ENCODE results near the gene HDHD3. TPM values are rescaled to one million over a fixed set of nuclear protein-coding genes. Genes with fewer than 3 reads are reported as not detected.
"Not testable (repeated sequence)": the region's sequence is repeated elsewhere in the genome, so short reads cannot be mapped to it uniquely, and the experiment has no call there.

The HDHD3 gene
- total RNA-seq, 2 donors from 2014 or later: 12.1 to 15.5 TPM

DNA sequence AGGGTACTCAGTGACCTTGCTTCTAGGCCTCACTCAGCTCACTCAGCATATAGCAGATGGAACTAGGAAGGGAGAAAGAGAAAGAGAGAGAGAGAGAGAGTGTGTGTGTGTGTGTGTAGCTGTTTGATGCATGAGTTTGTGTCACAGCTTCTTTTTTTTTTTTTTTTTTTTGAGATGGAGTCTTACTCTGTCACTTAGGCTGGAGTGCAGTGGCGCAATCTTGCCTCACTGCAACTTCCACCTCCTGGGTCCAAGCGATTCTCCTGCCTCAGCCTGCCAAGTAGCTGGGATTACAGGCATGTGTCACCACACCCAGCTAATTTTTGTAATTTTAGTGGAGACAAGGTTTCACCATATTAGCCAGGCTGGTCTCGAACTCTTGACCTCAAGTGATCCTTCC lies 11.1 kb downstream of the HDHD3 start:
- not testable (repeated sequence) for H3K27me3 Mint-ChIP-seq (ENCODE audit: low read depth); H3K27ac Mint-ChIP-seq; H3K4me3 Mint-ChIP-seq; DNase-seq; H3K36me3 Mint-ChIP-seq (ENCODE audit: insufficient read depth in 2 of 2); H3K9me3 Mint-ChIP-seq; ATAC-seq (replicated peaks in 1 of 2)
- peaks cover 21% of the 10 kb centered on the region for H3K4me1 Mint-ChIP-seq (ENCODE audit: low read depth)

DNA sequence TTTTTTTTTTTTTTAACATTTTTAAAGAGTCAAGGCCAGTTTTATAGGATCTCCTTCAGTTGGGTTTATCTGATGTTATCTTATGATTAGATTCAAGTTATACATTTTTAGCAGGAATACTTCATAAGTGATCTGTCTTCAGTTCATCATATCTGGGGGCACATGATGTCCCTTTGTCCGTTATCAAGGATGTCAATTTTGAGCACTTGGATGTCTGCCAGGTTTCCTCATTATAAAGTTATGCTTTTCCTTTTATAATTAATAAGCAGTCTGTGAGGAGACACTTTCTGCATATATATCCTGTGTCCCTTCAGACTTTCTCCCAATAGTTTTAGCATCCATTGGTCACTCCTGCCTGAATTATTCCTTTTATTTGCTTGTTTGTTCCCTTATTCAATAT lies 11.8 kb downstream of the HDHD3 start:
- Mint-ChIP-seq H3K9me3 (no peaks in the 10 kb centered on the region), H3K27me3 (ENCODE audit: low read depth) (no peaks in the 10 kb centered on the region), H3K4me1 (ENCODE audit: low read depth) (peaks cover 21% of the 10 kb centered on the region), H3K27ac (no peak overlapping the region), H3K36me3 (ENCODE audit: insufficient read depth in 2 of 2) (no peaks in the 10 kb centered on the region), H3K4me3 (no peak overlapping the region)
- DNase-seq (no peak), ATAC-seq (replicated peaks in 1 of 2) (no peak)

DNA sequence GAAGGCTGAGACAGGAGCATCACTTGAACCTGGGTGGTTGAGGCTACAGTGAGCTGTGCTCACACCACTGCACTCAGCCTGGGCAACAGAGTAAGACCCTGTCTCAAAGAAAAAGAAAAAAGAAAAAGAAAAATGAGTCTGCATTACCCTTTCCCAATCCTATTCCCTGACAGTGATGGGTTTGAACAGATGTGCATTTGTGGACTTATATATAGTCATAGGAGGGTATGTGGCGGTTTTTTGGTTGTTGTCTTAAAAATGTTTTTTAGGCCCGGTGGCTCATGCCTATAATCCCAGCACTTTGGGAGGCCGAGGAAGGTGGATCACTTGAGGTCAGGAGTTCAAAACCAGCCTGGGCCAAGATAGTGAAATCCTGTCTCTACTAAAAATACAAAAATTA lies 13.4 kb downstream of the HDHD3 start:
- DNase-seq (no peak), ATAC-seq (replicated peaks in 1 of 2) (no peak)
- Mint-ChIP-seq H3K9me3 (no peaks in the 10 kb centered on the region), H3K27me3 (ENCODE audit: low read depth) (peaks cover 5% of the 10 kb centered on the region), H3K4me1 (ENCODE audit: low read depth) (peaks cover 21% of the 10 kb centered on the region), H3K36me3 (ENCODE audit: insufficient read depth in 2 of 2) (no peaks in the 10 kb centered on the region), H3K27ac (no peak overlapping the region), H3K4me3 (no peak overlapping the region)

DNA sequence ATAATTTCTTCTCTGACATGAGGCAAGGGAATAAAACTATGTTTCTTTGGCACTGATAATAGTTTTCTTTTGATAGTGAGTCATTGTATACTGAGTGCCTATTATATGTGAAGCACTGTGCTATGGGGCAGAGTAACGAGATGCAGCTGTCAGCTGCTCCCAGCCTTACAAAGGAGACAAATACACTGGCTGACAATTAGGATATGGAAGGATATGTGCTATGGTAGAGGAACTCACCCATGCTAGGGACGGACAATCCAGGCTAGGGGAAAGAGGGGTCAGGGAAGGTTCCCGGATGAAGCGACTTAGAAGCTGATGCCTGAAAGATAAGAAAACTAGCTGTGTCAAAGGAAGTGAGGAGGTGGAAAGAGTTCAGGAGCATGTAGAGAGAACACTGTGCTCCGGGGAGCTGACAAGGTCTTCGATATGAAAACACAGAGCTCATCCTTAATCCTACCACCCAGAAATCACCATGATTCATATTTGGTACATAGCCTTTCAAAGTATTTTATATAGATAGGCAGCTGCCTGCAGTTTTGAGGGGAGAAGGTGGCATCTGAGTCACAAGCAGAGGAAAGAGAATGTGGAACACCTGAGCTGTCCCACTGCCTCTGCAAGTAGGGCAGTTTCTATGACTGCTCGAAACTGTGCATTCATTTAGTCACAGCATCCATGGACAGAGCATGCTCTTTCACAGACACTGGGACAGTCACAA lies 15.3 kb downstream of the HDHD3 start:
- ATAC-seq (replicated peaks in 1 of 2): peak; percentile 95
- H3K27ac Mint-ChIP-seq: no peak overlapping the region
- DNase-seq: peak in 1 of 2 donors; percentile 44

DNA sequence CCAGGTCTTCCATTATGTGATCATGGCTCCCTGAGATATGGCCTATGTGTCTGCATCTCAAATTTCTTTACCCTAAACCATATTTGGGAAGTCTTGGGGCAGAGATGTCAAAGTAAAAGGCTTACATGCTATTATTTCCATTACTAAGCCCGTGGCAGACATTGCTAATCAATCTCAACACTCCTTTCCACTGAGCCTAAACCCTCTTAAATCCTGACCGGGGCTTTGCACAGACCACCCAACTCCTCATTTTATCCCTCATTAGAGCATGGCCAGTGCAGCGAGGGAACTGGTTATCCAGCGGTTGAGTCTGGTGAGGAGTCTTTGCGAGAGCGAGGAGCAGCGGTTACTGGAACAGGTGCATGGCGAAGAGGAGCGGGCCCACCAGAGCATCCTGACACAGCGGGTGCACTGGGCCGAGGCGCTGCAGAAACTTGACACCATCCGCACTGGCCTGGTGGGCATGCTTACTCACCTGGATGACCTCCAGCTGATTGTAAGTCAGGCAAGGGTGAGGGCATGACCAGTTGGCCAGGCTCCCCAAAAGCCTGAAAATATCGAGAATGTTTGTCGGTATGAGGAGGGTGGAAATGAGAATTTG lies 16.4 kb downstream of the HDHD3 start:
- H3K36me3 Mint-ChIP-seq (ENCODE audit: insufficient read depth in 2 of 2): peaks cover 0 to 3% of the 10 kb centered on the region in 2 donors
- ATAC-seq (replicated peaks in 1 of 2) (no peak), DNase-seq (no peak)
- H3K27me3 Mint-ChIP-seq (ENCODE audit: low read depth): peaks cover 5% of the 10 kb centered on the region
- H3K27ac Mint-ChIP-seq: no peak overlapping the region
- no peak overlapping the region for H3K4me3 Mint-ChIP-seq
- H3K4me1 Mint-ChIP-seq (ENCODE audit: low read depth): peaks cover 21% of the 10 kb centered on the region
- H3K9me3 Mint-ChIP-seq: no peaks in the 10 kb centered on the region

More for the DNA sequence above, 15.3 kb downstream of the HDHD3 start:
- H3K9me3 Mint-ChIP-seq: no peaks in the 10 kb centered on the region
- H3K4me3 Mint-ChIP-seq: peak overlapping the region; percentile 11 to 25
- peaks cover 5% of the 10 kb centered on the region for H3K27me3 Mint-ChIP-seq (ENCODE audit: low read depth)
- H3K36me3 Mint-ChIP-seq (ENCODE audit: insufficient read depth in 2 of 2): no peaks in the 10 kb centered on the region
- H3K4me1 Mint-ChIP-seq (ENCODE audit: low read depth): peaks cover 21% of the 10 kb centered on the region

DNA sequence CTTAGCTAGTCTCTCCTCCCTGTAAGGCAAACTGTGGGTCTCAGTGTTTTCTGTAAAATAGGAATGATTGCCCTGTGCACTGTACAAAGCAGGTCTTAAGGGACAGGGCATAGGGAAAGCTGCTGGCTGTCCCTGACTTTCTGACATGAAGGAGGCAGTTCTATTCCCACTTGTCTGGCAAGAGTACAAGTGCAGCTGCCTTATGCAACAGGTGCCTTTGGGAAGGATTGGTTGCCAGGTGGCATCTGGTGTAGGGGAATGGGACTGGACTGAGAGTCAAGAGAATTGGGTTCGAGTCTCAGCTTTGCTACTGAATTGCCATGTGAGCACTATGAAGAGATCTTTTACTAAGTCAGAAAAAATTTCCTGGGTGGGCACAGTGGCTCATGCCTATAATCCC lies 17.4 kb downstream of the HDHD3 start:
- Mint-ChIP-seq H3K4me3 (no peak overlapping the region), H3K36me3 (ENCODE audit: insufficient read depth in 2 of 2) (peaks cover 0 to 3% of the 10 kb centered on the region in 2 donors), H3K27ac (no peak overlapping the region), H3K4me1 (ENCODE audit: low read depth) (peaks cover 20% of the 10 kb centered on the region), H3K27me3 (ENCODE audit: low read depth) (peaks cover 5% of the 10 kb centered on the region), H3K9me3 (no peaks in the 10 kb centered on the region)
- ATAC-seq (replicated peaks in 1 of 2) (no peak), DNase-seq (no peak)

DNA sequence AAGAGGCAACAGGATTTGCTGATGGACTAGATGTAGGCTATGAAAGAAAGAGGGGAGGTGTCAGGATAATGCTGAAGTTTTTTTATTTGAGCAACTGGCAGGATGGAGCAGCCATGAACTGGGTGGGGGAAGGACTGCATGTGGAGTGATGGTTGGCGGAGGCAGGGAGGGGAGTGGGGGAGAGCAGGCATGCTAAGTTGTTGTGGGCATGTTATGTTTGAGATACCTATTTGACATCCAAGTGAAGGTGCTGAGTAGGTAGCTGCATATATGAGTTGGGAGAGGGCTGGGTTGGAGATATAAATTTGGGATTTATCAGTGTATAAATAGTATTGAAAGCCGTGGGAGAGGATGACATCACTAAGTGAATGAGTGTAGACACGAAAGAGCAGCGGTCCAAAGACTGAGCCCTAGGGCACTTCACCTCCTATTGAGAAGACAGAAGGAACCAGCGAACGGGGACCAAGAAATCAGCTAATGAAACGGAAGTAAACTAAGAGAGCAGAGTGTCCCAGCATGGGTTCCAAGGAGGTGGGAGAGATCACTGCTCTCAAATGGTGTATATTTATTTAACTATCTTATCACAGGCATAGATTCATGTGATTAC lies 20.0 kb downstream of the HDHD3 start:
- Mint-ChIP-seq H3K4me1 (ENCODE audit: low read depth) (peaks cover 23% of the 10 kb centered on the region), H3K4me3 (no peak overlapping the region)
- ATAC-seq (replicated peaks in 1 of 2): no peak

DNA sequence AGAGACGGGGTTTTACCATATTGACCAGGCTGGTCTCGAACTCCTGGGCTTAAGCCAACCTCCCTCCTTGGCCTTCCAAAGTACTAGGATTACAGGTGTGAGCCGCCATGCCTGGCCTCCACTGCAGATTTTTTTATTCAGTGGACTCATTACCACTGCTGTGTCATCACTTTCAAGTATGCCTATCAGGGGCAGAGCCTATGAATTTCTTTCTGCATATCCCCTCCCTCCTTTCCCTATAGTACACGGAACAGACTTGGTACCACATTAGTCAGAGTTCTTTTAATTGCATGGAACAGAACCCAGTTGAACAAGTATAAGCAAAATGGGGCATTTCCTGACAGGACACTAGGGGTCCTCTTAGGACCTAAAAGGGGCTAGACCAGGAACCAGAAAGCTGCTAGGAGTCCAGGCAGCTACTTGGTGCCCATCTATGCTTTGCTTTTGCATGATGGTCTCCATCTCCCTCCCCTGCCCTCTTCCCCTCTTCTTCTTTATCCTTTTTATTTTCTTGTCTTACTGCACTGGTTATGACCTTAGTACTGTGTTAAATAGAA lies 21.7 kb downstream of the HDHD3 start:
- ATAC-seq (replicated peaks in 1 of 2) (no peak), DNase-seq (no peak)
- Mint-ChIP-seq H3K4me1 (ENCODE audit: low read depth) (peaks cover 28% of the 10 kb centered on the region), H3K36me3 (ENCODE audit: insufficient read depth in 2 of 2) (peaks cover 0 to 5% of the 10 kb centered on the region in 2 donors), H3K9me3 (no peaks in the 10 kb centered on the region), H3K27me3 (ENCODE audit: low read depth) (peaks cover 5% of the 10 kb centered on the region), H3K27ac (no peak overlapping the region), H3K4me3 (no peak overlapping the region)

More for the DNA sequence above, 20.0 kb downstream of the HDHD3 start:
- Mint-ChIP-seq H3K36me3 (ENCODE audit: insufficient read depth in 2 of 2) (peaks cover 0 to 3% of the 10 kb centered on the region in 2 donors), H3K27me3 (ENCODE audit: low read depth) (peaks cover 5% of the 10 kb centered on the region), H3K27ac (no peak overlapping the region), H3K9me3 (no peaks in the 10 kb centered on the region)
- no peak for DNase-seq

DNA sequence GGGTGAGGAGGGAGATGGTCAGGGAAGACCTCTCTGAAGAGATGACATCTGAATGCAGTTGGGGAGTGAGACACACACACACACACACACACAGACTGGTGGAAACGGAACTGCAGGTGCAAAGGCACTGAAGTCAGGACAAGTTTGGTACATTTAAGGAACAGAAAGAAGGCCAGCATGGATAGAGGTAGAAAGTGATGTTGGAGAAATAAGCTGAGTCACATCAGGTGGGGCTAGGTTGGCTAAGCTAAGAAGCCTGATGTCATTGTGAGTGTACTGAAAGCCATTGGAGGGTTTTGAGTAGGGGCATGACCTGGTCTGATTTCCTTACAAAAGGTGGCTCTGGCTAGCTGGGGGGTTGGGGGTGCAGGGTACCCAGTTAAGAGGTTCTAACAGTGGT lies 24.4 kb downstream of the HDHD3 start:
- peaks cover 40% of the 10 kb centered on the region for H3K4me1 Mint-ChIP-seq (ENCODE audit: low read depth)
- no peaks in the 10 kb centered on the region for H3K9me3 Mint-ChIP-seq
- no peak overlapping the region for H3K27ac Mint-ChIP-seq
- DNase-seq: no peak
- no peak for ATAC-seq (replicated peaks in 1 of 2)
- H3K36me3 Mint-ChIP-seq (ENCODE audit: insufficient read depth in 2 of 2): peaks cover 0 to 7% of the 10 kb centered on the region in 2 donors
- H3K27me3 Mint-ChIP-seq (ENCODE audit: low read depth): no peaks in the 10 kb centered on the region
- no peak overlapping the region for H3K4me3 Mint-ChIP-seq

DNA sequence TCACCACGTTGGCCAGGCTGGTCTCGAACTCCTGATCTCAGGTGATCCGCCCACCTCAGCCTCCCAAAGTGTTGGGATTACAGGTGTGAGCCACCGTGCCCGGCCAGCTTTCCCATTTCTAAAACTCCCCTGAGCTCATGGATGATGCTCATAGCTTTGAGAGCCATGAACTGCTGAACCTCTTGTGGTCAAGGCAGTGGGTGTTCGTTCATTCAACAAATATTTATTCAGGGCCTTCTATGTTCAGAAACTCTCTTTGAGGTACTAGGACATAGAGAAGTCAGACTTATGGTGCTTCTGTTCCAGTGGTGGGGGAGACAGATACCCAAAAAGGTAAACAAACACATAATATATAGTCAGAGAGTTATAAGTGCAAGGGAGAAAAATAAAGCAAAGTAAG lies 24.8 kb downstream of the HDHD3 start:
- ATAC-seq (replicated peaks in 1 of 2) (no peak), DNase-seq (no peak)
- no peak overlapping the region for H3K4me3 Mint-ChIP-seq
- no peaks in the 10 kb centered on the region for H3K27me3 Mint-ChIP-seq (ENCODE audit: low read depth)
- no peaks in the 10 kb centered on the region for H3K9me3 Mint-ChIP-seq
- H3K36me3 Mint-ChIP-seq (ENCODE audit: insufficient read depth in 2 of 2): peaks cover 0 to 7% of the 10 kb centered on the region in 2 donors
- H3K4me1 Mint-ChIP-seq (ENCODE audit: low read depth): peaks cover 44% of the 10 kb centered on the region
- no peak overlapping the region for H3K27ac Mint-ChIP-seq

DNA sequence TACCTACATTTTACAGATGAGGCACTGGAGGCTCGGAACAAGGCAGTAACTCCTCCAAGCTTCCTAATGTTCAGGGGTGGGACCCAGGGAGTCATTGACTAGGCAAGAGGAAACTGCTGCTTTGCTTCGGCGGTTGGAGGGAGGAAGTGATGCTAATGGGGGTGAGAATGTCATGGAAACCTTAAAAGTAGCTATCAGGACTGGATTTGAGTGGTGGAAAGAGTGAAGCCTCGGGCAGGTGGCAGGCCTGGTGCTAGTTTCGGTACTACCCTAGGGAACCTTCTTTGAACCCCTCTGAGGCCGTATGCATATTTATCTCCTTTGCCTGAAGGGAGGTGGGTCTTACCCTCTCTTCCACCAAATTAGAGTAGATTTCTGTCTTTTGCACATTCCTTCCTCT lies 25.8 kb downstream of the HDHD3 start:
- ATAC-seq (replicated peaks in 1 of 2): peak; percentile 58 to 60
- peaks cover 0 to 7% of the 10 kb centered on the region in 2 donors for H3K36me3 Mint-ChIP-seq (ENCODE audit: insufficient read depth in 2 of 2)
- peak overlapping the region; percentile 92 to 95 for H3K4me3 Mint-ChIP-seq
- H3K9me3 Mint-ChIP-seq: no peaks in the 10 kb centered on the region
- peak overlapping the region; percentile 79 for H3K27ac Mint-ChIP-seq
- peaks cover 49% of the 10 kb centered on the region for H3K4me1 Mint-ChIP-seq (ENCODE audit: low read depth)
- DNase-seq: peak; percentile 45 to 56
- H3K27me3 Mint-ChIP-seq (ENCODE audit: low read depth): no peaks in the 10 kb centered on the region

DNA sequence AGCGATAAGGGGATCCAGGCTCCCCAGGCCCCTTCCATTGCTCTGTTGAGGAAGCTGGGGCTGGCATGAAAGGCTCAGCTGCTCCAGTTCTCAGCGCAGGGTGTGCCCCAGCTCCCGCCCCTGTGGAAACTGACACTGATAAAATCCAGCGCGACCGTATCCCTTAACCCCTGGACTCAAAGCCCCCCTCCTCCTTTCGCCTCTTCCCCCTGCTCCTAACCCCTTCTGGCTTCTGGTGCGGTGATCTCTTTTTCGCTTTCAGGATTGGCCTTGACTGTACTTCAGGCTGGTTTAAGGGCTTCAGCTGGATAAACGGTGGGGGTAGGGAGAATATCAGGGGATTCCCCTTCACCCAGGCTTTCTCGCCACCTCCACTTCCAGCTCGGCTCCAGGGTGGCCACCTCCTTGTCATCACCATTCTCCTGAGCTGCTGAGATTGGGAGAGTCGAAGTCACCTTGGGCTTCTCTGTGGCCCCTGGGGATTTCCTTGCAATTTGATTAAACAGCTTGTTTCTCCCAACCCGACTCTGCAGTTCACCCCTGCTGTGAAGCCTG lies 26.6 kb downstream of the HDHD3 start:
- DNase-seq (no peak), ATAC-seq (replicated peaks in 1 of 2) (peak; percentile 8 to 14)
- no peaks in the 10 kb centered on the region for H3K27me3 Mint-ChIP-seq (ENCODE audit: low read depth)
- H3K36me3 Mint-ChIP-seq (ENCODE audit: insufficient read depth in 2 of 2): peaks cover 0 to 4% of the 10 kb centered on the region in 2 donors
- peak overlapping the region; percentile 79 for H3K27ac Mint-ChIP-seq
- no peaks in the 10 kb centered on the region for H3K9me3 Mint-ChIP-seq
- peak overlapping the region; percentile 92 to 95 for H3K4me3 Mint-ChIP-seq
- H3K4me1 Mint-ChIP-seq (ENCODE audit: low read depth): peaks cover 56% of the 10 kb centered on the region

Data from activated T-cell treated with anti-CD3 and anti-CD28 coated beads, Interleukin-2, amount 50 U/mL, for 72 hours (primary cell).